Thyroid gland (tissue), 4 donors: Measurements from ENCODE around the gene PLXND1.

Experiments
- CTCF ChIP-seq, 6 experiments: fragments of 200-600 bp in 3 of 6; fragments of 450-650 bp in 3 of 6; sonication (generic) in 3 of 6; IDR thresholded peaks; one replicate each; pipeline ENCODE4 v1.5.1; 2016 to 2019; ENCODE audit warnings: antibody characterized with exemption in 6 of 6, mild to moderate bottlenecking in 2 of 6, inconsistent platforms in 1 of 6, moderate library complexity in 1 of 6
- POLR2A ChIP-seq, 2 donors: fragments of 450-650 bp; IDR thresholded peaks; one replicate each; pipeline ENCODE4 v1.6.1; 2017; ENCODE audit warnings: antibody characterized with exemption in 2 of 2, mild to moderate bottlenecking in 2 of 2, moderate library complexity in 1 of 2

GRCh38 chr3:129604767-129605166, 1.7 kb downstream of the PLXND1 start:
- TF ChIP-seq POLR2A (IDR thresholded peaks at IDR 0.05) (no peak), CTCF (IDR thresholded peaks at IDR 0.05) (no peak)
